AG04449 (cell line): ENCODE measurements around the gene EPHA8.

Experiments
- CTCF ChIA-PET: fragments of 350-600 bp; formaldehyde crosslinking; extraction: SDS; loops from one replicate; lab custom pipeline; 2021; ENCODE audit warnings: antibody characterized with exemption; lab: Yijun Ruan, JAX
- POLR2A ChIA-PET: fragments of 400-600, 350-600 bp; formaldehyde crosslinking; extraction: SDS; loops from one replicate; lab custom pipeline; 2020; ENCODE audit warnings: antibody characterized with exemption, inconsistent platforms; lab: Yijun Ruan, JAX
- DNase-seq: peaks from one replicate; pipeline ENCODE4 v3.0.0-alpha.2; 2010; ENCODE audit warnings: low read depth, low spot score
- H3K4me3 ChIP-seq: 2 replicates; pipeline ENCODE4 v1.5.1; 2011; ENCODE audit warnings: low read depth, mild to moderate bottlenecking, control low read depth, low read length
- TF ChIP-seq, protein P1 (sequence below): IDR thresholded peaks from one replicate; pipeline ENCODE4 v1.5.1; 2011; ENCODE audit warnings: mild to moderate bottlenecking, moderate library complexity, low read length, control low read depth, inconsistent platforms; ENCODE audit not compliant: insufficient read depth; ENCODE audit errors: missing control alignments

The EPHA8 gene

DNA sequence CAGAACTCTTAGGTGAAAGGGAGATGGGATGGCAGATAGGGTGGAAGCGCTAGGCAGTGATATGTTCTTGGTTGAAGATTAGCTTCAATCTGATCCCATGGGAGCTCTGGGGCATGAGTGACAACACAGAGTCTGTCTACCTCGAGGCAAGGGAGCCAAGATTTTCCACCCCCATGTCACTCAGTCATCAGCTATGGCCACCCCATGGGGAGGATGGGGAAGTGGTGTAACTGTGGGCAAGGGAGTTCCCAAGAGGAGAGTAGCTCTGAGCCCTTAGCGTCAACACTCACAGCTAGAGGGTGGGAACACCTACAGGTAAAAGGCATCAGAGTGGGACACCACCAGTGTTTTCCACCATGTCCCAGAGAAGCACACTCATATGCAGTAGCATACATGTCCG lies 42.9 kb downstream of the EPHA8 start:
- ChIA-PET POLR2A (no interaction called here), CTCF (interaction anchor here (1.1 to 1.5 kb wide), 2 partner anchors 35 to 190 kb away, joined by 3 to 4 read pairs; no protein-coding TSS in a partner anchor)
- TF ChIP-seq, protein P1, sequence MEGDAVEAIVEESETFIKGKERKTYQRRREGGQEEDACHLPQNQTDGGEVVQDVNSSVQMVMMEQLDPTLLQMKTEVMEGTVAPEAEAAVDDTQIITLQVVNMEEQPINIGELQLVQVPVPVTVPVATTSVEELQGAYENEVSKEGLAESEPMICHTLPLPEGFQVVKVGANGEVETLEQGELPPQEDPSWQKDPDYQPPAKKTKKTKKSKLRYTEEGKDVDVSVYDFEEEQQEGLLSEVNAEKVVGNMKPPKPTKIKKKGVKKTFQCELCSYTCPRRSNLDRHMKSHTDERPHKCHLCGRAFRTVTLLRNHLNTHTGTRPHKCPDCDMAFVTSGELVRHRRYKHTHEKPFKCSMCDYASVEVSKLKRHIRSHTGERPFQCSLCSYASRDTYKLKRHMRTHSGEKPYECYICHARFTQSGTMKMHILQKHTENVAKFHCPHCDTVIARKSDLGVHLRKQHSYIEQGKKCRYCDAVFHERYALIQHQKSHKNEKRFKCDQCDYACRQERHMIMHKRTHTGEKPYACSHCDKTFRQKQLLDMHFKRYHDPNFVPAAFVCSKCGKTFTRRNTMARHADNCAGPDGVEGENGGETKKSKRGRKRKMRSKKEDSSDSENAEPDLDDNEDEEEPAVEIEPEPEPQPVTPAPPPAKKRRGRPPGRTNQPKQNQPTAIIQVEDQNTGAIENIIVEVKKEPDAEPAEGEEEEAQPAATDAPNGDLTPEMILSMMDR, result no peak
- DNase-seq, result no peak
- no peak overlapping the region for H3K4me3 ChIP-seq

DNA sequence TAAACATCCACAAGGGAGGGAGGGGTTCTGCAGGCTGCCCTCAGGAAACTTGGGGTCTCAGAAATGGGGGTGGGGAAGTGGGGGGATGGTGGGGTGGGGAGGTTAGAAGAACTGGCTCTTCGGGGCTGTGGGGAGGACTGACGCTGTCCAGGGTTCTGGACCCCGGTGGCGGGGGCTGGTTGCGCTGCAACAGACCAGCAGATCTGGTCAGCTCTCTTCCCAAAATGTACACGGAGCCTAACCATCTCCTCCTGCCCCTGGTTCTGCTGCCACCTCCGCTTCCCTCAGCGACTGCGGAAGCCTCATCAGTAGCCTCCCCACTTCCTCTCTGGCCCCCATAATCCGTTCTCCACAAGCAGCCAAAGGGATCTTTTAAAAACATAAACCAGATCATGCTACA lies 43.9 kb downstream of the EPHA8 start:
- TF ChIP-seq, protein P1, result no peak
- ChIA-PET POLR2A (no interaction called here), CTCF (interaction anchor here (1.1 kb wide), 1 partner anchor 191 kb away, joined by 3 read pairs; no protein-coding TSS in a partner anchor)
- no peak overlapping the region for H3K4me3 ChIP-seq
- no peak for DNase-seq

DNA sequence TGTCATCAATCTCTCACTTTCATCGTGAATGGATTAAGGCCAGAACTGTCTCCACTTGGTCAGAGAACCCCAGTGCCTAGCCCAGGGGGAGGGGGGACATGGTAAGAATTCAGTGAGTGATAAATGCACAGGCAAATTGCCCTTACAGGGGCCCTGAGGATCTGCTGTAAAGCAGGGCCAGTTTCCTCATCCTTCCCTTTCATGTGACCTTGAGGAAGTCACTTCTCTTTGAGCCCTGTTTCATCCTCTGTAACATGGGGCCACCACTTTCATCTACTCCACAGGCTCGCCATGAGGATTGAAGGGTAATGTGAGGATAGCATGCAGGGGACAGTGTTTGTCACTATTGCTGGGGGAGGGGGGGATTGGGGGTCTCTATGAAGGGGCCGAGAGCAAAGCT lies 45.1 kb downstream of the EPHA8 start:
- ChIA-PET CTCF (interaction anchor here (1.4 kb wide), 1 partner anchor 34 kb away, joined by 4 read pairs; no protein-coding TSS in a partner anchor), POLR2A (no interaction called here)
- no peak overlapping the region for H3K4me3 ChIP-seq
- DNase-seq, result no peak
- TF ChIP-seq, protein P1, result no peak

DNA sequence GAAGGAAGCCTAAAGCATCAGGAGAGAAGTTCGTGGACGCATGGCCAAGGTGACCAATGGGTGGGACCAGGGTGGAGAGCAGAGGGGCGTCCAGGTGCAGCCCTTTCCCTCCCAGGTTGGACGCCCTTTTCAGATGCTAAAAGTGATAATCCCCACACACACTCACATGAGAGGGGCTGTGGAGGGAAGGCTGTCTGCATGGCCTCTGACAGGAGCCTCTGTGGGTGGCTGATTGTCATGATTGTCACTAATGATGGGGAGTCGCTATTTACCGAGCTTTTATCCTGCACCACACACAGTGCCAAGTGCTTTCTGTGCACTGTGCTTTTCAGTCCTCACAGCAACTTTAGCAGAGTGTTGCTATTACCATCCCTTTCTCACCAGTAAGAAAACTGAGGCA lies 46.0 kb downstream of the EPHA8 start:
- CTCF ChIA-PET, result no interaction called here
- no peak overlapping the region for H3K4me3 ChIP-seq
- TF ChIP-seq, protein P1, result no peak
- POLR2A ChIA-PET, result no interaction called here
- DNase-seq, result no peak

DNA sequence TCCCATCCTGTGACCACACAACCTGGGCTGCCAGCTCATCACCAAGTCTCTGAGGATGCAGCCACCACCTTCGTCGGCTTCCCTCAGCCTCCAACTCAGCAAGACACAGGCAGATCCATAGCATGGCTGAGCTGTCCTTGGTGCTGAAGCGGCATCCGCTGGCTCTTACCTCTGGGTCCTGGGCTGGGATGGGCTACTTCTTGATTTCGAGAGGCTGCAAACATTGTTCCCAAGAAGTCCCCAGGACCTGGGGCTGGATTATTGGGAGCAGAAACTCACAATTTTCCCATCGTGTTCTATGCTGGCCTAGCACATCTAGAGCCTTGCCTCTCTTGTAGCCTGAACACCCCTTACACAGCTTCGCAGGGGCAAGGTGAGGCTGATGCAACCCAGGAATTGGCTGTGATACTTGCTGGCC lies 48.2 kb downstream of the EPHA8 start:
- TF ChIP-seq, protein P1, result no peak
- peak; percentile 5 for DNase-seq
- H3K4me3 ChIP-seq, result no peak overlapping the region
- ChIA-PET CTCF (interaction anchor here (1.0 kb wide), 1 partner anchor 191 kb away, joined by 4 read pairs; no protein-coding TSS in a partner anchor), POLR2A (no interaction called here)

DNA sequence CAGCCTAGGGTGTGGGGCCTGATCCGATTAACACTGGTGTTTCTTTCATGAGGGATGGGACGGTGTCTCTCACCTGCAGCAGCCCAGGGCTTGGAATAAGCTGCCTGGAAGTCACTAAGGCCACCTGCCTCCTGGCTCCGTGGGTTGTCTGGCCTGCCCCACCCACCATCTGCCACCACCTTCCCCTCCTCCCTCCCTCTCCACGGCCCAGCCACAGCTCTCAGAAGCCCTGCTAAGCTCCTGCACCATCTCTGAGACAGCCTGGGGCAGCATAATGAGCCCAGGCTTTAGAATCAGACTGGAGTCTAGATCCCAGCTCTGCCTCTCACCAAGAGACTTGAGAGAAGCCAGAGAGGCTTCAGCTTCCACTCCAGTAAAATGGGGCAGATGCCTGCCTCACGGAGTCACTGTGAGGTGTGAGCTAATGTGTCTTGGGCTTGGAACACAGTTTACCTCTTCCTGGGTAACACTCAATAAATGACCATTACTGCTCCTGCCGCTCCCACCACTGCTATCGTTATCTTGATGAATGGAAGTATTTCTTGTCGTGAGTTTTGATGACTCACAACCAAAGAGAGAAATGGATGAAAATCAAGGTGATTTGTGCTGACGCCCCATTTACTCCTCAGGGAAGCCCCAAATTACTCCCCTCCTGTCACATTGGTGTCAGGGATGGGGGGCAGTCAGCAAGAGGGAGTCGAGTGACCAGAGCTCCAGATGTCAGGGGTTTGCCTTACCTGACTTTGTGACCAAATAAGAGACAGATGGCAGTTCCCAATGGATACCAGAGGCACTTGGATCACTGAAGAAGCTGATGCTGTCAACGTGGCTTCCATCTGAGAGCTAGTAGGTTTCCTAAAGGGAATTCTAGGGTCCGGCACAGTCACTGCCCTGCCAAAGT lies 49.6 kb downstream of the EPHA8 start:
- ChIA-PET POLR2A (no interaction called here), CTCF (interaction anchor here (1.0 to 1.3 kb wide), 2 partner anchors 29 to 192 kb away, joined by 3 to 4 read pairs; no protein-coding TSS in a partner anchor)
- H3K4me3 ChIP-seq, result no peak overlapping the region
- TF ChIP-seq, protein P1, result no peak
- no peak for DNase-seq
